Measurements from ENCODE around the gene ITIH4. TPM values are rescaled to one million over a fixed set of nuclear protein-coding genes. Genes with fewer than 3 reads are reported as not detected.

ITIH4 gene
- total RNA-seq, 1 donor = 1.3 TPM

GRCh38 chr3:52841981-52842340 lies 11.5 kb upstream of the ITIH4 start:
- no peak for DNase-seq (ENCODE audit: low read depth)
- TF ChIP-seq, protein P1, sequence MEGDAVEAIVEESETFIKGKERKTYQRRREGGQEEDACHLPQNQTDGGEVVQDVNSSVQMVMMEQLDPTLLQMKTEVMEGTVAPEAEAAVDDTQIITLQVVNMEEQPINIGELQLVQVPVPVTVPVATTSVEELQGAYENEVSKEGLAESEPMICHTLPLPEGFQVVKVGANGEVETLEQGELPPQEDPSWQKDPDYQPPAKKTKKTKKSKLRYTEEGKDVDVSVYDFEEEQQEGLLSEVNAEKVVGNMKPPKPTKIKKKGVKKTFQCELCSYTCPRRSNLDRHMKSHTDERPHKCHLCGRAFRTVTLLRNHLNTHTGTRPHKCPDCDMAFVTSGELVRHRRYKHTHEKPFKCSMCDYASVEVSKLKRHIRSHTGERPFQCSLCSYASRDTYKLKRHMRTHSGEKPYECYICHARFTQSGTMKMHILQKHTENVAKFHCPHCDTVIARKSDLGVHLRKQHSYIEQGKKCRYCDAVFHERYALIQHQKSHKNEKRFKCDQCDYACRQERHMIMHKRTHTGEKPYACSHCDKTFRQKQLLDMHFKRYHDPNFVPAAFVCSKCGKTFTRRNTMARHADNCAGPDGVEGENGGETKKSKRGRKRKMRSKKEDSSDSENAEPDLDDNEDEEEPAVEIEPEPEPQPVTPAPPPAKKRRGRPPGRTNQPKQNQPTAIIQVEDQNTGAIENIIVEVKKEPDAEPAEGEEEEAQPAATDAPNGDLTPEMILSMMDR (IDR thresholded peaks at IDR 0.05; ENCODE audit: insufficient read depth, low read depth, low read length) = no peak
- H3K4me3 ChIP-seq (ENCODE audit: low read depth, low read length) = no peak overlapping the region

GRCh38 chr3:52841211-52841980 lies 10.9 kb upstream of the ITIH4 start:
- TF ChIP-seq, protein P1 (IDR thresholded peaks at IDR 0.05; ENCODE audit: insufficient read depth, low read depth, low read length) = no peak
- H3K4me3 ChIP-seq (ENCODE audit: low read depth, low read length) = no peak overlapping the region
- DNase-seq (ENCODE audit: low read depth) = no peak

DNA sequence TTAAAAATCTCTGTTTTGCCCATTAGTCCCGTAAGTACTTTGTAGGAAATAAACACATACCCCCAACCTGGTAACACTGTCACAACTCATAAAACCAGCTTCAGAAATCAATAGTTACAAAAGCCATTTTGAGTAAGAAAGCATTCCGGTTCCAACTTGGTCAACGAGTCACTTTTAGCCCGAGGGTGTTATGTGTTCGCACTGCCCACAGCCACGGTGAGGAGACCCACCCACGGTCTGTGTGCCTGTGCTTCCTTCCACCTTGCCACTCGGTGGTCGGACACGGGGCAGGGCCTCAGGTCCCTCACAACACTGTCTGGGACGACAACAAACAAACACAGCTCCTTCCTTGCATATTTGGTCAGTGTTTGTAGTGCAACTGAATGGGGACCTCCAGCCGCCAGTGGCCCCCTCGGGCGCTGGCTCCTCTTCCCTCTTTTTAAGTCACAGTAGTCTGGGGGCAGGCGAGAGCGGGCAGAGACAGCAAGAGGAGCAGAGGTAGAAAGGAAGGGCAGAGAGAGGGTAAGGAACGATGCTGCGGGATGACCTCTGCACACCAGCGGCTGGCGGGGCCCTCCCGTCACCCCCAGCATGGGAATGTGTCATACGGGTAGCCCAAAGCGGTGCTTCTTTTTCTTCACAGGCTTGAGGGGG lies 9.5 kb upstream of the ITIH4 start:
- TF ChIP-seq, protein P1 (IDR thresholded peaks at IDR 0.05; ENCODE audit: insufficient read depth, low read depth, low read length) = no peak

DNA sequence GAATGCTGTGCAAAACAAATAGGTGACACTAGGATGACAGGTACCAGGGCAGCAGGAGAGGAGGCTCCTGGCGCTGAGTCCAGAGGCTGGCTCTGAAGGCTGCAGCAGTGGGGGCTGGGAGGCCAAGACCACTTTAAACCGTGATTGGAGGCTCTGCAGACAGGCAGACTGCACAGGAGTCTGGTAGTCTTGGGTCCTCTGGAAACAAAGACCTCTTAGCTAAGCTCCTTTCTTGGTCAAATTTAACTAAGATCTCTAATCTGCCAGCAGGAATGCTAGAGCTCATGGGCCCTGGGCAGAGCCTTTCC lies 8.8 kb upstream of the ITIH4 start:
- no peak for DNase-seq (ENCODE audit: low read depth)
- TF ChIP-seq, protein P1 (IDR thresholded peaks at IDR 0.05; ENCODE audit: insufficient read depth, low read depth, low read length) = no peak
- no peak overlapping the region for H3K4me3 ChIP-seq (ENCODE audit: low read depth, low read length)

More for the DNA sequence above, 9.5 kb upstream of the ITIH4 start:
- no peak overlapping the region for H3K4me3 ChIP-seq (ENCODE audit: low read depth, low read length)
- no peak for DNase-seq (ENCODE audit: low read depth)

- TF ChIP-seq, protein P1 (IDR thresholded peaks at IDR 0.05; ENCODE audit: insufficient read depth, low read depth, low read length) = no peak
- no peak for DNase-seq (ENCODE audit: low read depth)
- no peak overlapping the region for H3K4me3 ChIP-seq (ENCODE audit: low read depth, low read length)
Observed at GRCh38 chr3:52838561-52839267, 8.2 kb upstream of the ITIH4 start.

DNA sequence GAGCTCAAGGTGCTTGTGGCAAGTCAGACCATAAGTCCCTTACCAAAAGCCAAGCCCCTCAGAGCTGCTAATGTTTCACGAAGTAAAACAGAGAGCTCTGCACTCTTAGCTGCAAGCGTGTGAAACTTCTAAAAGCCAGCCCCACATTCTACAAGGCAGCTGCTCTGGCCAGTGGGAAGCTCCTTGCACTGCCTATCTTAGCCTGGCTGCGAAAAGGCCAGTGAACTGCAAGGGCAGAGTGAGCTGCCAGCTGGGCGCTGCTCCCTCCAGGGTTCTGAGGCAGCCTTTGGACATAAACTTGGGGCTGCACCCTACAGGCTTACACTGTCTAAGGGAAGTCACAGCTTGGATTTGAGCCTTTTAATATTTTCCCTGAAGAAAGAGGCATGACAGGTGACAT lies 6.5 kb upstream of the ITIH4 start:
- H3K4me3 ChIP-seq (ENCODE audit: low read depth, low read length) = no peak overlapping the region
- DNase-seq (ENCODE audit: low read depth) = no peak
- TF ChIP-seq, protein P1 (IDR thresholded peaks at IDR 0.05; ENCODE audit: insufficient read depth, low read depth, low read length) = no peak

All from fibroblast of villous mesenchyme (primary cell).